Tibial artery (tissue), 4 donors: ENCODE measurements around the gene KCNG3.

Source experiments
- DNase-seq, 2 donors: peaks; one replicate each; pipeline ENCODE4 v3.0.0-alpha.2; 2019
- H3K27ac ChIP-seq, 2 donors: fragments of 200-600 bp; sonication (generic) in 1 of 2; 1 replicate in 1 of 2; 2 replicates in 1 of 2; pipeline ENCODE4 v1.5.1; 2018 to 2019; ENCODE audit warnings: mild to moderate bottlenecking in 1 of 2
- H3K27me3 ChIP-seq, 2 donors: fragments of 200-600 bp; sonication (generic) in 1 of 2; one replicate each; pipeline versions ENCODE4 v1.5.1 to v1.6.0; 2016 to 2019
- H3K36me3 ChIP-seq, 3 donors: fragments of 200-600 bp; sonication (generic) in 2 of 3; one replicate each; pipeline ENCODE4 v1.5.1; 2016 to 2019; ENCODE audit warnings: mild to moderate bottlenecking in 2 of 3
- H3K4me1 ChIP-seq, 4 donors: fragments of 200-600 bp; sonication (generic) in 2 of 4; 1 replicate in 3 of 4; 2 replicates in 1 of 4; pipeline ENCODE4 v1.5.1; 2016 to 2019
- H3K4me3 ChIP-seq, 2 donors: fragments of 200-600 bp; sonication (generic) in 1 of 2; 1 replicate in 1 of 2; 2 replicates in 1 of 2; pipeline ENCODE4 v1.5.1; 2018 to 2019; ENCODE audit warnings: mild to moderate bottlenecking in 2 of 2
- H3K9me3 ChIP-seq, 3 donors: fragments of 200-600 bp; sonication (generic) in 1 of 3; one replicate each; pipeline ENCODE4 v1.5.1; 2016 to 2019
- CTCF ChIP-seq, 2 experiments: fragments of 200-600 bp in 1 of 2; fragments of 450-650 bp in 1 of 2; IDR thresholded peaks; one replicate each; pipeline ENCODE4 v1.5.1; 2017 to 2019; ENCODE audit warnings: antibody characterized with exemption in 2 of 2, mild to moderate bottlenecking in 1 of 2, moderate library complexity in 1 of 2
- intact Hi-C: fragments of 100-400 bp; cut with DNase I; formaldehyde crosslinking; loops from one replicate; pipeline ENCODE4 v1.15.0; 2023; ENCODE audit warnings: low total_unique reads

Gene KCNG3

GRCh38 chr2:42392191-42392590 is 101.6 kb downstream of the KCNG3 start:
- no peak for TF ChIP-seq CTCF (IDR thresholded peaks at IDR 0.05)
- Histone ChIP-seq H3K4me1 (no peaks in the 10 kb centered on the region), H3K4me3 (no peak overlapping the region), H3K27me3 (peaks cover 0 to 6% of the 10 kb centered on the region in 2 donors), H3K27ac (no peak overlapping the region), H3K9me3 (no peaks in the 10 kb centered on the region), H3K36me3 (no peaks in the 10 kb centered on the region)
- intact Hi-C loops, result no loop called here
- no peak for DNase-seq
